CD8-positive, alpha-beta memory T cell (primary cell): ENCODE results near the gene MERTK. TPM values are rescaled to one million over a fixed set of nuclear protein-coding genes. Genes with fewer than 3 reads are reported as not detected.
"Not testable (repeated sequence)": the region's sequence is repeated elsewhere in the genome, so short reads cannot be mapped to it uniquely, and the experiment has no call there.

Experiments
- CTCF ChIA-PET: fragments of 350-600 bp; sonication (Branson Sonifier 250); formaldehyde crosslinking; loops from one replicate; lab custom pipeline; 2021; ENCODE audit warnings: antibody characterized with exemption; lab: Charles Lee
- POLR2A ChIA-PET: fragments of 350-600 bp; sonication (Branson Sonifier 250); formaldehyde crosslinking; loops from one replicate; lab custom pipeline; 2021; ENCODE audit warnings: antibody characterized with exemption; lab: Charles Lee
- DNase-seq, 5 donors: peaks; one replicate each; pipeline versions ENCODE4 v3.0.0 to v3.0.0-alpha.2; 2020 to 2022; ENCODE audit warnings: mixed read lengths in 1 of 5
- H3K27ac ChIP-seq: one replicate; pipeline ENCODE4 v1.7.0; 2013; ENCODE audit warnings: low read depth, mild to moderate bottlenecking, low read length, moderate library complexity
- H3K27me3 ChIP-seq: 2 replicates; pipeline ENCODE4 v1.7.0; 2013; ENCODE audit warnings: low read length, mild to moderate bottlenecking; ENCODE audit not compliant: insufficient read depth, poor library complexity, severe bottlenecking
- H3K36me3 ChIP-seq: 2 replicates; pipeline ENCODE4 v1.7.0; 2013; ENCODE audit warnings: mild to moderate bottlenecking, low read length, moderate library complexity; ENCODE audit not compliant: insufficient read depth
- H3K4me1 ChIP-seq: 2 replicates; pipeline ENCODE4 v1.7.0; 2013; ENCODE audit warnings: mild to moderate bottlenecking, low read length, moderate library complexity; ENCODE audit not compliant: insufficient read depth
- H3K4me3 ChIP-seq: 2 replicates; pipeline ENCODE4 v1.7.0; 2013; ENCODE audit warnings: mild to moderate bottlenecking, low read length
- H3K9me3 ChIP-seq: 2 replicates; pipeline ENCODE4 v1.7.0; 2013; ENCODE audit warnings: mild to moderate bottlenecking, low read length
- H3K27ac Mint-ChIP-seq, 8 donors: one replicate each; pipeline ENCODE4 v1.8.0; 2020 to 2021; ENCODE audit warnings: mixed read lengths in 8 of 8, mild to moderate bottlenecking in 6 of 8, inconsistent platforms in 3 of 8, moderate library complexity in 3 of 8
- H3K27me3 Mint-ChIP-seq, 2 donors: one replicate each; pipeline ENCODE4 v1.8.0; 2020 to 2021; ENCODE audit warnings: mixed read lengths in 2 of 2, mild to moderate bottlenecking in 1 of 2, moderate library complexity in 1 of 2
- H3K36me3 Mint-ChIP-seq, 3 donors: one replicate each; pipeline ENCODE4 v1.8.0; 2020 to 2021; ENCODE audit warnings: mixed read lengths in 3 of 3, inconsistent platforms in 1 of 3, mild to moderate bottlenecking in 1 of 3
- H3K4me1 Mint-ChIP-seq, 3 donors: one replicate each; pipeline ENCODE4 v1.8.0; 2020 to 2021; ENCODE audit warnings: mixed read lengths in 3 of 3, inconsistent platforms in 1 of 3, mild to moderate bottlenecking in 1 of 3
- H3K4me3 Mint-ChIP-seq, 7 donors: one replicate each; pipeline ENCODE4 v1.8.0; 2020 to 2021; ENCODE audit warnings: mixed read lengths in 7 of 7, mild to moderate bottlenecking in 6 of 7, moderate library complexity in 4 of 7, inconsistent platforms in 2 of 7
- H3K9me3 Mint-ChIP-seq, 5 donors: one replicate each; pipeline ENCODE4 v1.8.0; 2020 to 2022; ENCODE audit warnings: mixed read lengths in 5 of 5, mild to moderate bottlenecking in 3 of 5, moderate library complexity in 2 of 5, inconsistent platforms in 1 of 5
- polyA plus RNA-seq: library from polyadenylated mRNA; unstranded; fragments of 300-500 nt; fragmentation: Illumina TruSeq; gene quantifications from one replicate; pipeline ENCODE4 v1.2.3, GENCODE V29; 2021
- total RNA-seq, 2 experiments: library from RNA; stranded (reverse); gene quantifications; one replicate each; pipeline ENCODE4 v1.2.3, GENCODE V29; 2021

Gene MERTK
- total and polyA plus RNA-seq, 3 experiments from 2014 or later = 0.14 to 0.88 (median 0.75) TPM

DNA sequence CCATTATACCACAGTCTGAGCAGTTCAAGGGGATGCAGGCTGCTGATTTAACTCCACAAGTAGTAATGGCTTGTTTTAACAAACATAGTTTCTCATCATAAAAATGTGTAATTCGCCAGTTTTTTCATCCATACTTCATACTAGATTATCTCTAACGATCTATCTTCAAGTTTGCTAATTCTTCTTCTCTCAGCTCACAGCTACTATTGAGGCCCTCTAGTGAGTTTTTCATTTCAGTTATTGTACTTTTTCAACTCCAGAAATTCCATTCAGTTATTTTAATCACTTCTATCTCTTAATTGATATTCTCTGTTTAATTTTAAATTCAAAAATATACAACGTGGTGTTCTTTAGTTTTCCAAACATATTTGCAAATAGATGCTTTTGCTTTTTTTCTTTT, 136.5 kb downstream of the MERTK start:
- Histone ChIP-seq H3K4me3 (no peak overlapping the region), H3K36me3 (no peaks in the 10 kb centered on the region), H3K4me1 (no peaks in the 10 kb centered on the region), H3K9me3 (no peaks in the 10 kb centered on the region), H3K27me3 (no peaks in the 10 kb centered on the region), H3K27ac (no peak overlapping the region)
- H3K9me3 Mint-ChIP-seq = peaks cover 2 to 25% (median 10%) of the 10 kb centered on the region in 5 donors
- peaks cover 0 to 2% (median 0%) of the 10 kb centered on the region in 3 donors for H3K4me1 Mint-ChIP-seq
- H3K4me3 Mint-ChIP-seq = no peak overlapping the region
- no peak for DNase-seq
- no peak overlapping the region for H3K27ac Mint-ChIP-seq
- peaks cover 3% of the 10 kb centered on the region in 2 donors for H3K27me3 Mint-ChIP-seq
- CTCF ChIA-PET = no interaction called here
- POLR2A ChIA-PET = interaction anchor here (0.7 kb wide), 1 partner anchor 95 kb away, joined by 6 read pairs; no protein-coding TSS in a partner anchor
- peaks cover 0 to 16% (median 2%) of the 10 kb centered on the region in 3 donors for H3K36me3 Mint-ChIP-seq

DNA sequence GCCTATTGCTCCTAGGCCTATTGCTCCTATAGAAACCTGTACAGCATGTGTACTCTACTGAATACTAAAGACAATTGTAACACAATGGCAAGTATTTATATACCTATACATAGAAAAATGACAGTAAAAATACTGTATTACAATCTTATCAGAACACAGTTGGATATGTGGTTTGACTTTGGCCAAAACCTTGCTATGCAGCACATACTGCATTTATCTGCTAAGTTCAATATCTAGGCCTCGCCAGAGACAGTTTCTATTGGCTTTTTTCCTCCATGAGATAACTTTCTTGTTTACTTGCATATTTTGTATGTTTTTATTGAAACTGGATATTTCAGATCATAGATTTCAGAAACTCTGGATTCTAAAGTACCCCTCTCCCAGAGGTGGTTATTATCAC, 137.4 kb downstream of the MERTK start:
- Mint-ChIP-seq H3K27me3 (peaks cover 3% of the 10 kb centered on the region in 2 donors), H3K27ac (no peak overlapping the region), H3K4me3 (no peak overlapping the region), H3K36me3 (peaks cover 0 to 16% (median 3%) of the 10 kb centered on the region in 3 donors), H3K4me1 (peaks cover 0 to 2% (median 0%) of the 10 kb centered on the region in 3 donors), H3K9me3 (peaks cover 2 to 25% (median 10%) of the 10 kb centered on the region in 5 donors)
- Histone ChIP-seq H3K9me3 (no peaks in the 10 kb centered on the region), H3K36me3 (no peaks in the 10 kb centered on the region), H3K4me1 (no peaks in the 10 kb centered on the region), H3K27ac (no peak overlapping the region), H3K27me3 (no peaks in the 10 kb centered on the region), H3K4me3 (no peak overlapping the region)
- no peak for DNase-seq
- ChIA-PET POLR2A (interaction anchor here (0.7 kb wide), 1 partner anchor 96 kb away, joined by 6 read pairs; no protein-coding TSS in a partner anchor), CTCF (no interaction called here)

DNA sequence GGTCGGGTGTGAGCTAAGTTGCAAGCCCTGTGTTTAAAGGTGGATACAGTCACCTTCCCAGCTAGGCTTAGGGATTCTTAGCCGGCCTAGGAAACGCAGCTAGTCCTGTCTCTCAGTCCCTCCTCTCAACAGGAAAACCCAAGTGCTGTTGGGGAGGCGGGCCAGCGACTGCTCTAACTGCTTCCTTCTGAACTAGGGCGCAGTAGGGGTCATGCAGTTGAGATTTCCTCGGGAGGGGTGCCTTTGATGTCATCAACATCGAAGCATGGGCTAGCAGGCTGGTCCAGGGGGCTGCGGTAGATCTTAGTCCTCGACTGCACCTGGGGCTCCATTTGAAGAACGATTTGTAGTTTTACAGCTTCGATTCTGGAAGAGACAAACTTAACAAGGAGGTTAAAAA, 141.1 kb downstream of the MERTK start:
- H3K36me3 ChIP-seq, H3K27ac Mint-ChIP-seq, H3K4me3 ChIP-seq, POLR2A ChIA-PET, H3K27ac ChIP-seq, H3K27me3 Mint-ChIP-seq, H3K27me3 ChIP-seq, H3K4me3 Mint-ChIP-seq, DNase-seq, CTCF ChIA-PET, H3K4me1 ChIP-seq, H3K4me1 Mint-ChIP-seq, H3K9me3 ChIP-seq: not testable (repeated sequence)
- peaks cover 0 to 16% (median 4%) of the 10 kb centered on the region in 3 donors for H3K36me3 Mint-ChIP-seq
- peaks cover 2 to 23% (median 8%) of the 10 kb centered on the region in 5 donors for H3K9me3 Mint-ChIP-seq

DNA sequence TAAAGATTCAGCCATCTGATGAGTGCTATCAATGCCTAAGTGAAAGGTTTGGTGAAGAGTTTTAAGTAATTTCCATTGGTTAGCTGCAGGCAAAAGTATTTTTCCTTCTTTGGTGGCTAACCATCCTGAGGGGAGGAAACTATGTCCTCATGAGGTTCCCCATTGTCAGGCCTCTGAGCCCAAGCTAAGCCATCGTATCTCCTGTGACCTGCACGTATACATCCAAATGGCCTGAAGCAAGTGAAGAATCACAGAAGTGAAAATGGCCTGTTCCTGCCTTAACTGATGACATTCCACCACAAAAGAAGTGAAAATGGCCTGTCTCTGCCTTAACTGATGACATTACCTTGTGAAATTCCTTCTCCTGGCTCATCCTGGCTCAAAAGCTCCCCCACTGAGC, 141.7 kb downstream of the MERTK start:
- H3K27me3 ChIP-seq, H3K36me3 ChIP-seq, DNase-seq, H3K4me1 ChIP-seq, H3K4me3 ChIP-seq, H3K4me3 Mint-ChIP-seq, H3K4me1 Mint-ChIP-seq, H3K27ac Mint-ChIP-seq, CTCF ChIA-PET, H3K27me3 Mint-ChIP-seq, H3K9me3 ChIP-seq, H3K27ac ChIP-seq, POLR2A ChIA-PET: not testable (repeated sequence)
- Mint-ChIP-seq H3K9me3 (peaks cover 2 to 20% (median 7%) of the 10 kb centered on the region in 5 donors), H3K36me3 (peaks cover 0 to 12% (median 4%) of the 10 kb centered on the region in 3 donors)

DNA sequence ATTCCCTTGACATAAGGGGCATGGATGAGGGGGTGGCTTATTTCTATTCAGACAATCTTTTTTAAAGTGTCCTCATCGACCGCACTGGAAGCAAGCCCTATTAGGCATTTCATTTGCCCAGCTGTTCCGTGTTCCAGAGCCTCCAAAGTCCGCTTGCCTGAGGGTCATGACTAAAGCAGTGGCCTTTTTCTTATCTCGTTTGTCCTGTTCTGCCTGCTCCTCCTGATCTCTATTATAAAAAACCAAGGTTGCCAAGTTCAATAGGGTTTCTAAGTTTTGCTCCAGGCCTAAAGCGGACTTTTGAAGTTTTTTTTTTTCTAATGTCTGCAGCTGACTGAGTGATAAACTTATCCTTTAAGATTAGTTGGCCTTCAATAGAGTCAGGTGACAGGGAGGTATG, 143.1 kb downstream of the MERTK start:
- H3K4me1 Mint-ChIP-seq, H3K27ac ChIP-seq, CTCF ChIA-PET, H3K27ac Mint-ChIP-seq, H3K9me3 ChIP-seq, POLR2A ChIA-PET, H3K4me3 ChIP-seq, H3K36me3 ChIP-seq, DNase-seq, H3K4me1 ChIP-seq, H3K27me3 ChIP-seq, H3K4me3 Mint-ChIP-seq: not testable (repeated sequence)
- Mint-ChIP-seq H3K27me3 (peaks cover 9 to 16% of the 10 kb centered on the region in 2 donors), H3K36me3 (peaks cover 0 to 15% (median 4%) of the 10 kb centered on the region in 3 donors), H3K9me3 (peaks cover 4 to 18% (median 16%) of the 10 kb centered on the region in 5 donors)

DNA sequence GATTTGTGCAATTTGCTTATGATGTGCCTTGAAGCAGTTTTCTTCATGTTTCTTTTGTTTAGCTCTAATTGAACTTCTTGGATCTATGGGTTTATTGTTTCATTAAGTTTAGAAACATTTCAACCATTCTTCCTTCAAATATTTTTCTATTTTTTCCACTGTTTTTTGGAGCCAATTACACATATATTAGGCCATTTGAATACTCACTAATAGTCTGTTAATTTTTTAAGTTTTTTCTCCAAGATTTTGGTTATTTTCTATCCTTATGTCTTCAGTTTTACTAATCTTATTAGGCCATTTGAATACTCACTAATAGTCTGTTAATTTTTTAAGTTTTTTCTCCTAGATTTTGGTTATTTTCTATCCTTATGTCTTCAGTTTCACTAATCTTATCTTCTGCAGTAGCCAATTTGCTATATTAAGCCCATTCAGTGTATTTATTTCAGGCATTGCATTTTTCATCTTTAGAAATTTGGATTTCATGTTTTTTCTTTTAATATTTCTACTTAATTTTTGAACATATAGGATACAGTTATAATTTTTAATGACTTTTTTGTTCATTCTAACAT, 147.1 kb downstream of the MERTK start:
- H3K27ac Mint-ChIP-seq = no peak overlapping the region
- H3K4me1 ChIP-seq = no peaks in the 10 kb centered on the region
- H3K36me3 ChIP-seq = no peaks in the 10 kb centered on the region
- CTCF ChIA-PET = interaction anchor here (0.6 to 0.9 kb wide), 2 partner anchors 158 to 1291 kb away, joined by 3 read pairs; no protein-coding TSS in a partner anchor
- H3K4me3 Mint-ChIP-seq = no peak overlapping the region
- no peaks in the 10 kb centered on the region for H3K27me3 ChIP-seq
- H3K9me3 ChIP-seq = no peaks in the 10 kb centered on the region
- peaks cover 2 to 11% (median 2%) of the 10 kb centered on the region in 5 donors for H3K9me3 Mint-ChIP-seq
- H3K36me3 Mint-ChIP-seq = peaks cover 0 to 3% (median 2%) of the 10 kb centered on the region in 3 donors
- peaks cover 6 to 16% of the 10 kb centered on the region in 2 donors for H3K27me3 Mint-ChIP-seq
- POLR2A ChIA-PET = no interaction called here
- no peak overlapping the region for H3K4me3 ChIP-seq
- no peaks in the 10 kb centered on the region for H3K4me1 Mint-ChIP-seq
- H3K27ac ChIP-seq = no peak overlapping the region
- no peak for DNase-seq

DNA sequence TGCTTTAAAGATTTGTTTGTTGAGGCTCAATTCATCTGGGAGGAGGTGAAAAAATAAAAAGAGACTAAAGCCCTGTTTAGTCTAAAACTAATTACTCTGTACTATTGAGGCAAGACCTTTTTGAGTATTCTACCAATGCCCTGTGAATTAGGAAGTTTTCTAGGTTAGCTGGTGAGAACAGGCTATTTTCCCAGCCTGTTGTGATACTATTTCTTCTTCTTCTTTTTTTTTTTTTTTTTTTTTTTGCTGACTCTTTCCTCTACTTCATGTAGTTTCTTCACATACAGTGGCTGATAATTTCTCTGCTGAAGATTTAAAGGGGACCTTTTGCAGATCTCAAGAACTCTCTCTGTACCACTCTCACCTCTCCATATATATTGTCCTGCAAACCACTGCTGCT, 147.8 kb downstream of the MERTK start:
- Histone ChIP-seq H3K27me3 (no peaks in the 10 kb centered on the region), H3K4me3 (no peak overlapping the region), H3K36me3 (no peaks in the 10 kb centered on the region), H3K9me3 (no peaks in the 10 kb centered on the region), H3K27ac (no peak overlapping the region), H3K4me1 (no peaks in the 10 kb centered on the region)
- ChIA-PET CTCF (interaction anchor here (0.9 kb wide), 1 partner anchor 159 kb away, joined by 3 read pairs; no protein-coding TSS in a partner anchor), POLR2A (no interaction called here)
- Mint-ChIP-seq H3K27ac (no peak overlapping the region), H3K27me3 (peaks cover 6 to 16% of the 10 kb centered on the region in 2 donors), H3K36me3 (peaks cover 0 to 3% (median 0%) of the 10 kb centered on the region in 3 donors), H3K4me1 (no peaks in the 10 kb centered on the region), H3K9me3 (peaks cover 2 to 11% (median 2%) of the 10 kb centered on the region in 5 donors), H3K4me3 (no peak overlapping the region)
- no peak for DNase-seq

DNA sequence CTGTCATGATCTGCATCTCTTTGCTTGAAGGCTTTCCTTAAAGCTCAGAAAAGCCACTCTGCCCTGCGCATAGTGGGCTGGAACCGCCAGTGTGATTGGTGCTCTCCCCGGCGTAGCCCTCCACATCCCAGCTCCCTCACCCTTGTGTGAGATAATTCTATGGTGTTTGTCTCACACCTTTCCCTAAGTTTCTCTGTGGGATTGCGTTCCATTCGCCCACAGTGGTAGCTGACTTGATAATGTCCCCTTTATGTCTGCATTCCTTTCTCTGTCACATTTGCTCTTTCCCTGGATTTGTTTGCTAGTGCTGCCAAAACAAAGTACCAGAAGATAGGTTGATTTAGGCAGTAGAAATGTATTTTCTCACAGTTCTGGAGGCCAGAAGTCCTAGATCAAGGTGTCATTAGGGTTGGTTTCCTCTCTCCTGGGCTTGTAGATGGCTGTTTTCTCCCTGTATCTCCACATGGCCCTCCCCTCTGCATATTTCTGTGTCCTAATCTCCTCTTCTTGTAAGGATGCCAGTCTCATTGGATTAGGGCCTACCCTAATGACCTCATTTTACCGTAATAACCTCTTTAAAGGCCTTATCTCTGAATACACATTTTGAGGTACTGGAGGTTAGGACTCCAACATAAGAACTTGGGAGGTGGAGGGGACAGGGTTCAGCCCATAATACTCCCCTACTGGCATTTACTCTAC, 149.3 kb downstream of the MERTK start:
- Mint-ChIP-seq H3K4me1 (no peaks in the 10 kb centered on the region), H3K27me3 (peaks cover 6 to 16% of the 10 kb centered on the region in 2 donors), H3K9me3 (peaks cover 2 to 11% (median 2%) of the 10 kb centered on the region in 5 donors), H3K36me3 (peaks cover 0 to 3% (median 0%) of the 10 kb centered on the region in 3 donors), H3K27ac (peak overlapping the region in 1 of 8 donors; percentile 6), H3K4me3 (no peak overlapping the region)
- CTCF ChIA-PET = interaction anchor here (0.6 to 2.0 kb wide), 3 partner anchors 11 to 1096 kb away, joined by 3 to 7 read pairs (median 3); no protein-coding TSS in a partner anchor
- Histone ChIP-seq H3K27me3 (no peaks in the 10 kb centered on the region), H3K9me3 (no peaks in the 10 kb centered on the region), H3K36me3 (no peaks in the 10 kb centered on the region), H3K4me1 (no peaks in the 10 kb centered on the region), H3K27ac (no peak overlapping the region), H3K4me3 (no peak overlapping the region)
- DNase-seq = no peak
- POLR2A ChIA-PET = no interaction called here
